HG03520 (cell line): ENCODE results near the gene HMSD.

ENCODE experiments used
- ATAC-seq: cut with Tn5 transposase; IDR thresholded peaks from one replicate; pipeline ENCODE4 v1.9.1; 2021; ENCODE audit warnings: mild to moderate bottlenecking, moderate library complexity; ENCODE audit not compliant: unreplicated experiment

Gene HMSD

GRCh38 chr18:63953811-63954210, 4.7 kb downstream of the HMSD start:
- no peak for ATAC-seq

DNA sequence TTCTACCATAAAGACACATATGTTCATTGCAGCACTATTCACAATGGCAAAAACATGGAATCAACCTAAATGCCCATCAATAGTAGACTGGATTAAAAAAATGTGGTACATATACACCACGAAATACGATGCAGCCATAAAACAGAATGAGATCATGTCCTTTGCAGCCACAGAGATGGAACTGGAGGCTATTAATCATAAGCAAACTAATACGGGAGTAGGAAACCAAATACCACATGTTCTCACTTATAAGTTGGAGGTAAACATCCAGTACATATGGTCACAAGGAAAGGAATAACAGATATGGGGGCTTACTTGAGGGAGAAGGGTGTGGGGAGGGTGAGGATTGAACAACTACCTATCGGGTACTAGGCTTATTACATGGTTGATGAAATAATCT, 7.7 kb downstream of the HMSD start:
- no peak for ATAC-seq

DNA sequence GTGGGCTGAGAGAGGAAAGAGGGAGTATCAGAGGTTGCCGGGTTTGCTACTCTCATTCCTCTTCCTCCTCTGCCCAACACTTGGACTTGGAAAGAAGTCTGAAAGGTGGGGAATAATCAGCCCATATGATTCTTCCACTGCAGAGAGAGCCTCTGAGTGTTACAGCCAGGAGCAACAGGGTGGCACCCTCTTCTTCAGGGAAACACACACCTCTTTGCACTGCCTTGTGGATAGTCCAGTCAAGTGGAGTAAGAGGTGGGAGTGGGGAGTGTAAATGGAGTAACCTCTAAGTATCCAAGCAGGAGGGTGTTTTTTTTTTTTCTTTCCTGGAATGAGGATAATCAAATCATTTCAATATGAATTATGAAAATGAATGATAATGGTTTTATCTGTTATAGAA, 11.8 kb downstream of the HMSD start:
- no peak for ATAC-seq

DNA sequence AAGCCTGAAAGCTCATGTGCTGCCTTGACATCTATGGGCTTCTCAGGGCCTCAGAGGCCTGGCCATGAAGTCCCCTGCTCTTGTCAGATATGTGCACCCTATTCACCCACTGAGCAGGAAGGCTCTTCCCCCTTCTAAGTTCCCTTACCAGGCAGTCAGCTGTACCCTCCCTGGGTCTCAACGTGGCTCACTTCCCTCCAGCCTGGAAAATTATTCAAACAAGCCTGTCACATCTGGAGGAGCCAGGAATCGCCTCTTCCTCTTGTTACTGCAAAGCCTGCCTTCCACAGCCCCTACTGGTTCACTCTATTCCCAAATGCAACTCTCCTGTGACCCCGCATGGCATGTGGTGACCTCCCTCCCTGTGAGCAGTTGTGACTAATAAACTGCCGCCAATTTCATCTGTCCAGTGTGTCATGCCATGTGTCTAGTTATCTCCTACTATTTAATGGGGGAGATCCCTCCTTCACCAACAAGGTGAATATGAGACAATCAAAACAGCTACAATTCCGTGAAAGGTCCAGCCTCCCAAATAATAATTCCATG, 12.4 kb downstream of the HMSD start:
- no peak for ATAC-seq

- ATAC-seq: no peak
These were observed 13.0 kb downstream of the HMSD start for GRCh38 chr18:63962137-63962536.

DNA sequence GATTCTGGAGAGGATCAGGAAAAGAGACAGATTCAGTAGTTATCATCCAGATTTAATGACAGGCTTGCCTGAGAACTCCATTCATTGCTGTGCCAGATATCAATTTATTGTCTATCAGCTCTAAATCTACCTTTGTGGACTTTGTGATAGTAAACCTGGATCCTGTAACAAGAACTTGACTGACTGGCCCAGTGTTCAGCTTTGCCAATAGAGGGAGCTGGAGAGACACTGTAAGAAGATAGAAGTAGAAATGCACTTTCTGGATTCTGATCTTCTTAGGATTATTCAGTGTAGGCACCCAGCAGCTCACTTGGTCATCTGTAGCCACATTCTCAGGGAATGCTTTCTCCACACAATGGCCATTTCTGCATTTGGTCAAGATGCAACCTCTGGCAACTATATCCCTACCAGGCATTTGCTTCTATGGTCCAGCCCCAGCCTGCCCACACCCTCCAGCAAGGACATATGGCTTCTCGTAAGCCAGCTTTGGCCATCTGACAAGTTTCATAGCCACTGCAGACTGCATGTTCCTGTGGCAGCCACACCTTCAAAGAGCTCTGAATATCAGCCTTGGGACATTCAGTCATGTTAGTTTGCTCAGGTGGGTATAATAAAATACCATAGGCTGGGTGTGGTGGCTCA, 14.6 kb downstream of the HMSD start:
- peak; percentile 78 for ATAC-seq

DNA sequence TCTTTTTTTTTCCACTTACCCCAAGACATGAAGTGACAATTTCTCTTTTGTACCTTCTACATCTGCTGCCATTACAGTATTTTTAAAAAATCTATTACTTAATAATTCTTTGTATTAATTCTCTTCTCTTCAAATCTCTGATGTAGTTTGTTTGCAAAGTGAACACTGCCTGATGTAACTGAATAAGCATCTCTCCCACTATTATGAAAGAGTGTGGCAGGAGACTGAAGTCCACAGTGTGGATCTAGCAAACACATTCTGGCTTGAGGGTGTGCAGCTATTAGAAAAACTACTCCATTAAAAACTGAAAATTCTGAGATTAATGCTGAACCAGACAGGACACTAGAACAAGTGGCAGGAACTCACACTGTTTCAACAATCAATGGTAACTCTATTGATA, 15.8 kb downstream of the HMSD start:
- no peak for ATAC-seq

DNA sequence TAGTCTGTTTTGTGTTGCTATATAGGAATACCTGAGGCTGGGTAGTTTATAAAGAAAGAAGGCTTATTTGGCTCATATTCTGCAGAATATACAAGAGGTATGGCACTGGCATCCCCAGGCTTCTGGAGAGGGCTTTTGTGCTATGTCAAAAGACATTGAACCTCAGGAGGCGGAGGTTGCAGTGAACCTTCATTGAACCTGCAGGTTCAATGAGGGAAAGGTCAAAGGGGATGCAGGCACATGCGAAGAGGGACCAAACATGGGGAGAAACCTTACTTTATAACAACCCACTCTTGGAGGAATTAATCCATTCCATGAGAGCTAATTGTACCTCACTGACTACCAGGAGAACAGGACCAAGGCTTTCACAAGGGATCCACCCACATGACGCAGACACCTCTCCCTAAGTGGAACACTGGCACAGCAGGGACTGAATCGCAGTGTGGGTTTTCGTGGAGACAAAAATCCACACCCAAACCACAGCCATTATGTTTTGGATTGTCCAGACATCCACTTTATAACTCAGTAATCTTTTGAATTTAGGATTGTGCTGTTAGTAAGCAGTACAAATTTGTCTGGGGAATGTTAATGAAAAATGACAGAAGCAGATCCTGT, 16.7 kb downstream of the HMSD start:
- no peak for ATAC-seq

- ATAC-seq: peak; percentile 92
These were observed 21.1 kb downstream of the HMSD start, which contains the start of gene SERPINB8 for GRCh38 chr18:63969942-63970808. SERPINB8 (plus strand) TSS chr18:63970081; CDS start chr18:63978309, 8,228 bp downstream.

DNA sequence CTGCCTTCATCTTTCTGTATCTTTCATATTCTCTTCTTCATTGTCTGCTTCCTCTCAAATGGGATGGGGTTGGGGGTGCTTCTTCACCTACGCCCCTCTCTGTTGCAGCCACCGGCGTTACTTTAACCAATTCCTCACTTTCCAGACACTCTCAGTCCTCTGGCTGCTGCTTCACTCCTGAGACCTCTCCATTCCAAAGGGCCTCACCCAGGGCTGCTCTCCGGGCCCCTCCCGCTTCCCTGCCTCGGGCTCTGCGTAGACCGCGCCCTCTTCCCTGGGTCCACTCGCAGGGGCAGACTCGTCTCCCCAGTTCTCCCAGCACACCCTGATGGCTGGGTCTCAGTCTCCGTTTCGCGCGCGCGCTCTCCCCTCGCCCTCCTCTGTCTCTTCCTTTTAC, 21.7 kb downstream of the HMSD start:
- ATAC-seq: no peak

DNA sequence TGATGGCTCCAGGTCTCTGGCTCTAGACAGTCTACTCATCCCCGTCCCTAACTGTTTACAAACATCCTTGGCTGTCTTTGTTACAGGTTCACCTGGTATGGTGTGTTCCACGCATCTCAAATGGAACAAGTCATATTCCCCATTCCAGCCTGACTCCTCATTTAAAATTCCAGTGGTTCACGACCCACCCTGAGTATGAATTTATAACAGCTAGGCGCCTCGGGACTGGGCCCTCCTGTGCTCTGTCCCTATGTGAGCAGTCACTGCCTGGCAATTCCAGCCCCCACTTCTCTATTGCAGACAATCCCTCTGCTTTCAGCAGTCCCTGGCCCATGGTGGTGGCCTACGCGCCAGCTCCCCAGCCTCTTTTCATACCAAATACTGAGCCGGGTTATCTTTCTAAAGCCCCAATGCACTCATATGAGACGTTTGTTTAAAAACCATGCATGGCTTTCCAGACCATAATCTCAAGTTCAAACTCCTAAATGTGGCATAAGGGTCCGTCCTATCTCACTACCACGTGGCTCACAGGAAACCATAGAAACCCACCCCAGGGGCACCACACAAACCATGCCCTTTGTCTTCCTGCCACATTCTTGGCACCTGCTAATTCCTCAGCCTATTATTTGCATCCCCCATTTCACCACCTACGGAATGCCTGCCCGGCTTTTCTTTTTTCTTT, 22.4 kb downstream of the HMSD start:
- ATAC-seq: no peak

GRCh38 chr18:63972002-63972376, 22.9 kb downstream of the HMSD start:
- ATAC-seq: no peak

GRCh38 chr18:63974991-63975390, 25.9 kb downstream of the HMSD start:
- no peak for ATAC-seq

DNA sequence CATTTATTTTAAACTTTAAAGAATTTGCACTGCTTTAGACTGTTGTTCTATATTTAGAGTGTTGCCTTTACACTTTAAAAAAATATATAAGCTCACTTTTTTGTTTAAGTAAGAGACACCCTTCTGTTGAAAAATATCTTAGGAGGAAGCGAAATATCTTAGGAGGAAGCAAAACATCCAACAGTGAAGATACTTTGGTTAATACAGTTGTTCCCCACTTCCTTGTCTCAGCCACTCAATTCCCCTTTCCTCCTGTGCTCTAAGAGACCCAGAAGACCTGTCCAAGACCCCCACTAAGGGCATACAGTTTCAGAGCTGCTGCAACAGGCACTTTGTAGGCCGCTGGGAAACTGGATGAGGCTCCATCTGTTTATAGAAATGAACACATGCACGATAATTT, 26.5 kb downstream of the HMSD start:
- no peak for ATAC-seq

- ATAC-seq: no peak
These were observed 27.9 kb downstream of the HMSD start for GRCh38 chr18:63977040-63977439.

GRCh38 chr18:63979409-63979920, 30.4 kb downstream of the HMSD start:
- peak; percentile 78 for ATAC-seq

- ATAC-seq: no peak
These were observed 30.9 kb downstream of the HMSD start for GRCh38 chr18:63980027-63980426.

DNA sequence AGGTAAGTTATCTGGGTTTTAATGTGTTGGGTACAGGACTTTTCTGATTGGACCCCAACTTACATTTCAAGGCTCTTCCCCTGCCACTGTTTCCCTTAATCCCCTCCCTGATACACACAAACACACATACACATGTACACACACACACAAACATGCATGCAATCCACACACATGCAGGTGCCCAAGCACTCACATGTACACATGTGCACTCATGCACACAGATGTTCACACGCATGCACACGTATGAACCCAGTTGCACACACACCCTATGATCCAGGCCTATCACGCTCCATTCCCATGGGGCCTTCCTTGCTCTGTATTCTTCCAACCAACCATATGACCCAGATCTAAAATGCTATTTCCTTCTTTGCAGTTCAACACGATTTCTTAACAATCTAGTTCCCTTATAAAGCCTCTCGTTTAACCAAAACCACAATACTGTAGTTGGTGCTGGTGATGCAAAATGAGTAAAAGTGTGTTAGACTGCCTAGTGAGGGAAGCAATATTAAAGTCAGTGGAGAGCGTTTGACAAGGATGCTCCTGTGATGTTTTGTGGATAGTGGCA, 31.9 kb downstream of the HMSD start:
- ATAC-seq: no peak

DNA sequence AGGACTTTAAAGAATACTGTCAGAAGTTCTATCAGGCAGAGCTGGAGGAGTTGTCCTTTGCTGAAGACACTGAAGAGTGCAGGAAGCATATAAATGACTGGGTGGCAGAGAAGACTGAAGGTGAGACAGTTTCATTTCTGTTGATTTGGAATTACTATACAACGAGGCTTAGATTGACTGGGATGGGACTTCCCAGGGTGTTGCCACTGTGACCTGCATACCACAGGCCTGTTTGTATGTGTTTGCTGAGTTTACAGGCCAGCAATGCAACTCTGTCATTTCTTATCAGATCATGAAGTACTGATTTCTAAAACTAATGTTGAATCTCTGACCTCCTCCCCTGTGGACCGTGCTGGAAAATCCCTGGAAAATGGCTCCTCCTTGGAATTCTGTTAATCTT, 32.6 kb downstream of the HMSD start:
- no peak for ATAC-seq

DNA sequence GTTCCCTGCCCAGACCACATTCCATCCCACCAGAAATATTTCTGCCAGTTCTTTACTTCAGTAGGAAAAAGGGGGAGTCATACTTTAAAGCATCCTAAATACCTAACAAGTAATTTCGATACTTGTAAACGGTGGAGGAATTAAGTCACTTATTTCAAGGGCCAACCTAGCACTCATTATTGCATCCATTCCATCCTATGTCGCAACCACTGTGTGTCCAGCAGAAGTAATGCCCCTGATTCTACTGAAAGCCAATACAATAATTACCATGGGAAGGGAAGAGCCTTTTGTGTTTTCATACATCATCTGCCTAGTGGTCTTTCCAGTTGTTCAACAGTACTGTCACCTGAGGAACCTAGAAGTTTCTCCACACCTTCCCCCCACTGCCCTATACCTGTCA, 33.3 kb downstream of the HMSD start:
- no peak for ATAC-seq

- ATAC-seq: no peak
These were observed 37.8 kb downstream of the HMSD start for GRCh38 chr18:63986885-63987284.
